ENCODE data around the gene DNAH9.

GRCh38 chr17:11554542-11554941 lies 43.7 kb upstream of the DNAH9 start:
- TF ChIP-seq CTCF (IDR thresholded peaks at IDR 0.05) (no peak), POLR2AphosphoS2 (conservative IDR thresholded peaks at IDR 0.05; ENCODE audit: low read length) (no peak)
